ENCODE results near the gene CLASP1.

CLASP1 gene

GRCh38 chr2:121513597-121514333, 135.5 kb downstream of the CLASP1 start:
- Histone ChIP-seq H3K9ac (no peak overlapping the region), H3K4me1 (no peaks in the 10 kb centered on the region), H3K4me3 (no peak overlapping the region), H3K27me3 (no peaks in the 10 kb centered on the region), H3K9me3 (replicated peaks in 1 of 11) (peaks cover 8 to 12% (median 9%) of the 10 kb centered on the region in 11 experiments; a peak in 21 of 22 replicates), H3K36me3 (peaks cover 74 to 99% (median 92%) of the 10 kb centered on the region in 11 experiments), H4K20me1 (peaks cover 0 to 18% (median 7%) of the 10 kb centered on the region in 11 experiments; a peak in 6 of 22 replicates), H3K27ac (no peak overlapping the region), H3K4me2 (no peak overlapping the region)
- no peak for TF ChIP-seq Cebpa-rat (IDR thresholded peaks at IDR 0.05)

- Histone ChIP-seq H3K9ac (no peak overlapping the region), H3K4me1 (no peaks in the 10 kb centered on the region), H3K27me3 (no peaks in the 10 kb centered on the region), H3K27ac (no peak overlapping the region), H3K4me2 (no peak overlapping the region), H3K36me3 (peaks cover 71 to 97% (median 84%) of the 10 kb centered on the region in 11 experiments), H3K9me3 (replicated peaks in 1 of 11) (peaks cover 12 to 17% (median 13%) of the 10 kb centered on the region in 11 experiments; a peak in 21 of 22 replicates), H3K4me3 (no peak overlapping the region), H4K20me1 (peaks cover 0 to 24% (median 8%) of the 10 kb centered on the region in 11 experiments; a peak in 10 of 22 replicates)
- TF ChIP-seq Cebpa-rat (IDR thresholded peaks at IDR 0.05): no peak
Observed at GRCh38 chr2:121510857-121511256, 138.4 kb downstream of the CLASP1 start.

- Histone ChIP-seq H3K9me3 (replicated peaks in 1 of 11) (peaks cover 12 to 17% (median 13%) of the 10 kb centered on the region in 11 experiments; a peak in 21 of 22 replicates), H3K36me3 (peaks cover 74 to 100% (median 88%) of the 10 kb centered on the region in 11 experiments)
- TF ChIP-seq Cebpa-rat (IDR thresholded peaks at IDR 0.05): no peak
Observed at GRCh38 chr2:121506621-121507020, 142.6 kb downstream of the CLASP1 start.

GRCh38 chr2:121505986-121506586, 143.2 kb downstream of the CLASP1 start:
- H3K27me3 ChIP-seq: no peaks in the 10 kb centered on the region; a peak in 1 of 22 replicates
- no peak overlapping the region for H3K4me2 ChIP-seq
- H3K9ac ChIP-seq: no peak overlapping the region
- peaks cover 78 to 100% (median 88%) of the 10 kb centered on the region in 11 experiments for H3K36me3 ChIP-seq
- no peak overlapping the region for H3K4me3 ChIP-seq
- TF ChIP-seq Cebpa-rat (IDR thresholded peaks at IDR 0.05): no peak
- peaks cover 0 to 37% (median 9%) of the 10 kb centered on the region in 11 experiments; a peak in 9 of 22 replicates for H4K20me1 ChIP-seq
- no peak overlapping the region for H3K27ac ChIP-seq
- H3K4me1 ChIP-seq: no peaks in the 10 kb centered on the region
- peaks cover 12 to 19% (median 14%) of the 10 kb centered on the region in 11 experiments for H3K9me3 ChIP-seq (replicated peaks in 1 of 11)

More at GRCh38 chr2:121506621-121507020, 142.6 kb downstream of the CLASP1 start:
- Histone ChIP-seq H3K4me3 (no peak overlapping the region), H3K27ac (no peak overlapping the region), H3K27me3 (no peaks in the 10 kb centered on the region; a peak in 1 of 22 replicates), H3K4me2 (no peak overlapping the region), H3K9ac (no peak overlapping the region), H3K4me1 (no peaks in the 10 kb centered on the region), H4K20me1 (peaks cover 0 to 37% (median 9%) of the 10 kb centered on the region in 11 experiments; a peak in 9 of 22 replicates)

GRCh38 chr2:121505005-121505404, 144.3 kb downstream of the CLASP1 start:
- peaks cover 0 to 37% (median 9%) of the 10 kb centered on the region in 11 experiments; a peak in 9 of 22 replicates for H4K20me1 ChIP-seq
- H3K4me2 ChIP-seq: no peak overlapping the region
- H3K36me3 ChIP-seq: peaks cover 82 to 100% (median 88%) of the 10 kb centered on the region in 11 experiments
- no peaks in the 10 kb centered on the region; a peak in 1 of 22 replicates for H3K27me3 ChIP-seq
- no peak overlapping the region for H3K4me3 ChIP-seq
- H3K4me1 ChIP-seq: no peaks in the 10 kb centered on the region
- H3K27ac ChIP-seq: no peak overlapping the region
- peaks cover 13 to 30% (median 23%) of the 10 kb centered on the region in 11 experiments for H3K9me3 ChIP-seq (replicated peaks in 1 of 11)
- no peak for TF ChIP-seq Cebpa-rat (IDR thresholded peaks at IDR 0.05)
- H3K9ac ChIP-seq: no peak overlapping the region

GRCh38 chr2:121504316-121504715, 144.9 kb downstream of the CLASP1 start:
- Histone ChIP-seq H4K20me1 (peaks cover 0 to 34% (median 9%) of the 10 kb centered on the region in 11 experiments; a peak in 9 of 22 replicates), H3K4me2 (no peak overlapping the region), H3K4me1 (no peaks in the 10 kb centered on the region), H3K9me3 (replicated peaks in 1 of 11) (peaks cover 9 to 30% (median 24%) of the 10 kb centered on the region in 11 experiments), H3K9ac (no peak overlapping the region), H3K4me3 (no peak overlapping the region), H3K36me3 (peaks cover 81 to 100% (median 89%) of the 10 kb centered on the region in 11 experiments), H3K27me3 (no peaks in the 10 kb centered on the region; a peak in 1 of 22 replicates), H3K27ac (no peak overlapping the region)
- no peak for TF ChIP-seq Cebpa-rat (IDR thresholded peaks at IDR 0.05)

- Histone ChIP-seq H3K9me3 (replicated peaks in 1 of 11) (peaks cover 0 to 20% (median 15%) of the 10 kb centered on the region in 11 experiments; a peak in 16 of 22 replicates), H3K4me2 (no peak overlapping the region), H3K4me1 (no peaks in the 10 kb centered on the region), H3K27me3 (no peaks in the 10 kb centered on the region; a peak in 1 of 22 replicates), H3K4me3 (no peak overlapping the region), H3K9ac (no peak overlapping the region), H4K20me1 (peaks cover 0 to 30% (median 7%) of the 10 kb centered on the region in 11 experiments; a peak in 7 of 22 replicates), H3K27ac (no peak overlapping the region), H3K36me3 (peaks cover 80 to 100% (median 90%) of the 10 kb centered on the region in 11 experiments)
- TF ChIP-seq Cebpa-rat (IDR thresholded peaks at IDR 0.05): no peak
Observed at GRCh38 chr2:121502781-121503180, 146.5 kb downstream of the CLASP1 start.

- Histone ChIP-seq H3K27me3 (no peaks in the 10 kb centered on the region; a peak in 1 of 22 replicates), H3K9me3 (replicated peaks in 1 of 11) (peaks cover 0 to 18% (median 15%) of the 10 kb centered on the region in 11 experiments; a peak in 16 of 22 replicates), H3K27ac (no peak overlapping the region), H3K4me2 (no peak overlapping the region), H4K20me1 (peaks cover 0 to 35% (median 7%) of the 10 kb centered on the region in 11 experiments; a peak in 8 of 22 replicates), H3K4me1 (no peaks in the 10 kb centered on the region), H3K4me3 (no peak overlapping the region), H3K9ac (no peak overlapping the region), H3K36me3 (peaks cover 74 to 100% (median 91%) of the 10 kb centered on the region in 11 experiments)
- TF ChIP-seq Cebpa-rat (IDR thresholded peaks at IDR 0.05): no peak
Observed at GRCh38 chr2:121502246-121502645, 147.0 kb downstream of the CLASP1 start.

- H3K4me3 ChIP-seq: no peak overlapping the region
- H3K9me3 ChIP-seq (replicated peaks in 1 of 11): peaks cover 0 to 18% (median 15%) of the 10 kb centered on the region in 11 experiments; a peak in 16 of 22 replicates
- H3K27me3 ChIP-seq: no peaks in the 10 kb centered on the region; a peak in 1 of 22 replicates
- H3K4me2 ChIP-seq: no peak overlapping the region
- no peaks in the 10 kb centered on the region for H3K4me1 ChIP-seq
- no peak overlapping the region for H3K27ac ChIP-seq
- no peak overlapping the region for H3K9ac ChIP-seq
- peaks cover 72 to 100% (median 92%) of the 10 kb centered on the region in 11 experiments for H3K36me3 ChIP-seq
- peaks cover 0 to 39% (median 8%) of the 10 kb centered on the region in 11 experiments; a peak in 10 of 22 replicates for H4K20me1 ChIP-seq
- no peak for TF ChIP-seq Cebpa-rat (IDR thresholded peaks at IDR 0.05)
Observed at GRCh38 chr2:121501554-121501953, 147.7 kb downstream of the CLASP1 start.

Data from BLaER1 treated with 17β-estradiol and CSF1 and Interleukin-3, amounts not matched to agents 10 nM and 100 nM (cell line).